Left lung (tissue), 10 donors: ENCODE data around the gene APOBEC3G. TPM values are rescaled to one million over a fixed set of nuclear protein-coding genes. Genes with fewer than 3 reads are reported as not detected.

Experiments
- ATAC-seq: fragments of 200-7000 bp; cut with Tn5 transposase; one replicate; pipeline ENCODE4 v1.9.1; 2020; ENCODE audit warnings: moderate library complexity
- DNase-seq, 4 donors: peaks; one replicate each; pipeline ENCODE4 v3.0.0-alpha.2; 2013 to 2020
- H3K27ac ChIP-seq, 2 donors: fragments of 200-600 bp; sonication (generic) in 1 of 2; one replicate each; pipeline versions ENCODE4 v1.5.0 to v1.8.0; 2020 to 2021
- H3K27me3 ChIP-seq, 2 donors: fragments of 200-600 bp; sonication (generic) in 1 of 2; one replicate each; pipeline versions ENCODE4 v1.5.0 to v1.8.0; 2020 to 2021
- H3K36me3 ChIP-seq, 2 donors: fragments of 200-600 bp; sonication (generic) in 1 of 2; one replicate each; pipeline versions ENCODE4 v1.5.0 to v1.8.0; 2020 to 2021
- H3K4me1 ChIP-seq, 2 donors: fragments of 200-600 bp; one replicate each; pipeline ENCODE4 v1.8.0; 2021
- H3K4me3 ChIP-seq, 2 donors: fragments of 200-600 bp; sonication (generic) in 1 of 2; one replicate each; pipeline versions ENCODE4 v1.5.0 to v1.8.0; 2020 to 2021; ENCODE audit warnings: mild to moderate bottlenecking in 1 of 2
- H3K9me3 ChIP-seq, 2 donors: fragments of 200-600 bp; sonication (generic) in 1 of 2; one replicate each; pipeline versions ENCODE4 v1.5.0 to v1.8.0; 2020 to 2021
- intact Hi-C, 2 donors: fragments of 100-400 bp; cut with DNase I; formaldehyde crosslinking; loops; one replicate each; pipeline versions ENCODE4 v1.11.2 to v1.14.2; 2022
- polyA plus RNA-seq, 6 donors: library from polyadenylated mRNA; unstranded; fragments of 120-200 nt; gene quantifications; one replicate each; pipeline ENCODE4 v1.2.1, GENCODE V29; 2013; ENCODE audit not compliant: insufficient read length in 6 of 6
- total RNA-seq, 2 donors: library from RNA; stranded (reverse); fragmentation: NEBNext Ultra II Directional; extraction: Animal tissue kit (Norgen Biotek cat#: 25700); gene quantifications; one replicate each; pipeline ENCODE4 v1.2.1, GENCODE V29; 2021
- TF ChIP-seq, protein P1 (sequence below), 2 donors: fragments of 200-600 bp; sonication (generic) in 1 of 2; IDR thresholded peaks; one replicate each; pipeline versions ENCODE4 v1.5.0 to v1.8.0; 2021; ENCODE audit warnings: antibody characterized with exemption in 2 of 2
- donor health status: DM: no; HTN: yes; CAD: no.
- donor health status: DM: no; HTN: no; CAD: no.

APOBEC3G gene
- total and polyA plus RNA-seq, 8 donors: 8.2 to 19.1 (median 15.7) TPM

DNA sequence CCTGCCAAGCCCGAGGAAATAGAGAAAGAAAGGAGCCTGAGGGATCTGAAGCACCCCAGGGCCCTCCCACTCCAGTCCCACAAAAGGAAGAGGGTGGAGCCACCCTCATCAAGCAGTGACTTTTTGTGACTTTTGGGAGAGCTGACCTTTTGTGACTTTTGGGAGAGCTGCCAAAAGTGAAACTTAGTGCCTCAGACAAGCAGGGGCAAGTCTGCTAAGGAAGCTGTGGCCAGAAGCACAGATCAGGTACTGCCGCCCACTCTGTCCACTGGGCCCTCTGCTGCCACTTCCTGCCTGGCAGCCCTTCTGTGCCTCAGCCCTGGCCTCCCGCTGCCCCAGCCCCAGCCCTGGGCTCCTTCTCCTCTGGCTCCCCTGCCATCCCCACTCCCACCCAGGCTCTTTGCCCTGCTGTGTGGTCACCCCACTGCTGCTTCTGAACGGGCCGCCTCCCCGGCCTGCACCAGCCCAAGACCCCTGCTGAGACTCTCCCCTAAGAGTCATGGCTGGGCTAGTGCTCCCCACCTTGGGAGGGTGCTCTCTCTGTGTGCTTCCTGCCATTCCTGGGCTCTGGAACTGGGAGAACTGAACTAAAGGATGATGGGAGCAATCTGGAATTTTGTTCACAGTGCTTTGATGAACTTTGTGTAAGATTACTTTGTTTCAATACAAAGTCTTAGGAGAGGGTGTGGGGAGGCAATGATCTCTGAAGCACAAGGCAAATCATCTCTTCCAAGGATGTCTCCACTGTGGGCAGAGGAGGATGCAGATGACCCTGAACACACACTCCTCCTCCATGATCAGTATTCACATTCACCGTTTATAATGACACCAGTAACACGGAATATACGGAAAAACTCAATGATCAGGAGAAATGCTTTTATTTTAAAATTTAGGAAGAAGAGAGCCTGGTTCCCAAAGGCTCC lies 20.3 kb downstream of the APOBEC3G start, which contains the start of gene APOBEC3H:
Gene APOBEC3H (plus strand): TSS at position 147 of the 923 bp plus-strand sequence. CDS start 3,035 bp downstream, outside the sequence.
- peak; percentile 80 for ATAC-seq
- Histone ChIP-seq H3K4me3 (no peak within 1 kb of the TSS), H3K27me3 (no peaks in the 10 kb centered on the region), H3K4me1 (peaks cover 7 to 40% of the 10 kb centered on the region in 2 donors), H3K27ac (peak within 1 kb of the TSS; percentile 7 to 42), H3K36me3 (no peaks in the 10 kb centered on the region), H3K9me3 (no peaks in the 10 kb centered on the region)
- TF ChIP-seq, protein P1, sequence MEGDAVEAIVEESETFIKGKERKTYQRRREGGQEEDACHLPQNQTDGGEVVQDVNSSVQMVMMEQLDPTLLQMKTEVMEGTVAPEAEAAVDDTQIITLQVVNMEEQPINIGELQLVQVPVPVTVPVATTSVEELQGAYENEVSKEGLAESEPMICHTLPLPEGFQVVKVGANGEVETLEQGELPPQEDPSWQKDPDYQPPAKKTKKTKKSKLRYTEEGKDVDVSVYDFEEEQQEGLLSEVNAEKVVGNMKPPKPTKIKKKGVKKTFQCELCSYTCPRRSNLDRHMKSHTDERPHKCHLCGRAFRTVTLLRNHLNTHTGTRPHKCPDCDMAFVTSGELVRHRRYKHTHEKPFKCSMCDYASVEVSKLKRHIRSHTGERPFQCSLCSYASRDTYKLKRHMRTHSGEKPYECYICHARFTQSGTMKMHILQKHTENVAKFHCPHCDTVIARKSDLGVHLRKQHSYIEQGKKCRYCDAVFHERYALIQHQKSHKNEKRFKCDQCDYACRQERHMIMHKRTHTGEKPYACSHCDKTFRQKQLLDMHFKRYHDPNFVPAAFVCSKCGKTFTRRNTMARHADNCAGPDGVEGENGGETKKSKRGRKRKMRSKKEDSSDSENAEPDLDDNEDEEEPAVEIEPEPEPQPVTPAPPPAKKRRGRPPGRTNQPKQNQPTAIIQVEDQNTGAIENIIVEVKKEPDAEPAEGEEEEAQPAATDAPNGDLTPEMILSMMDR (IDR thresholded peaks at IDR 0.05): no peak
- intact Hi-C loops: no loop called here
- DNase-seq: peak in 2 of 4 donors; percentile 13 to 54

DNA sequence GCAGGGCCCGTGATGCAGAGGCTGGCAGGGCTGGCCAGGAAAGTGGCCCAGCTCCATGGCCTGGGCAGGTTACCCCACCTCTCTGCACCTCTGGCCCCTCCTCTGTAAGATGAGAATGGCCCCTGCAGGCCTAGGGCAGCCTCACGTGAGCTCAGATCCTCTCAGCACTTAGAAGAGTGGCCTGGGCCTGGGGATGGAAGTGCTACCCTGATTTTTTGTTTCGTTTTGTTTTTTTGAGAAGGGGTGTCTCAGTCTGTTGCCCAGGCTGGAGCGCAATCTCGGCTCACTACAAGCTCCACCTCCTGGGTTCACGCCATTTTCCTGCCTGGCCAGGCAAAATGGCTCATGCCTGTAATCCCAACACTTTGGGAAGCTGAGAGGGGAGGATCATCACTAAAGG lies 21.0 kb downstream of the APOBEC3G start:
- Histone ChIP-seq H3K4me1 (peaks cover 7 to 34% of the 10 kb centered on the region in 2 donors), H3K36me3 (no peaks in the 10 kb centered on the region), H3K27me3 (no peaks in the 10 kb centered on the region), H3K9me3 (no peaks in the 10 kb centered on the region), H3K4me3 (no peak overlapping the region), H3K27ac (peak overlapping the region in 1 of 2 donors; percentile 42)
- intact Hi-C loops: no loop called here
- DNase-seq: no peak
- TF ChIP-seq, protein P1 (IDR thresholded peaks at IDR 0.05): no peak
- ATAC-seq: no peak

- no peaks in the 10 kb centered on the region for H3K27me3 ChIP-seq
- H3K4me1 ChIP-seq: peaks cover 7 to 28% of the 10 kb centered on the region in 2 donors
- DNase-seq (no peak), ATAC-seq (no peak)
- H3K27ac ChIP-seq: no peak overlapping the region
- no peak overlapping the region for H3K4me3 ChIP-seq
- TF ChIP-seq, protein P1 (IDR thresholded peaks at IDR 0.05): no peak
- intact Hi-C loops: no loop called here
- H3K9me3 ChIP-seq: no peaks in the 10 kb centered on the region
- no peaks in the 10 kb centered on the region for H3K36me3 ChIP-seq
These were observed 21.5 kb downstream of the APOBEC3G start for GRCh38 chr22:39098576-39098975.

GRCh38 chr22:39101226-39101625 lies 24.2 kb downstream of the APOBEC3G start:
- TF ChIP-seq, protein P1 (IDR thresholded peaks at IDR 0.05): no peak
- no peaks in the 10 kb centered on the region for H3K9me3 ChIP-seq
- ATAC-seq (no peak), DNase-seq (peak in 1 of 4 donors; percentile 25)
- peaks cover 7 to 24% of the 10 kb centered on the region in 2 donors for H3K4me1 ChIP-seq
- no peaks in the 10 kb centered on the region for H3K36me3 ChIP-seq
- H3K27me3 ChIP-seq: no peaks in the 10 kb centered on the region
- intact Hi-C loops: no loop called here
- H3K4me3 ChIP-seq: no peak overlapping the region
- H3K27ac ChIP-seq: no peak overlapping the region

DNA sequence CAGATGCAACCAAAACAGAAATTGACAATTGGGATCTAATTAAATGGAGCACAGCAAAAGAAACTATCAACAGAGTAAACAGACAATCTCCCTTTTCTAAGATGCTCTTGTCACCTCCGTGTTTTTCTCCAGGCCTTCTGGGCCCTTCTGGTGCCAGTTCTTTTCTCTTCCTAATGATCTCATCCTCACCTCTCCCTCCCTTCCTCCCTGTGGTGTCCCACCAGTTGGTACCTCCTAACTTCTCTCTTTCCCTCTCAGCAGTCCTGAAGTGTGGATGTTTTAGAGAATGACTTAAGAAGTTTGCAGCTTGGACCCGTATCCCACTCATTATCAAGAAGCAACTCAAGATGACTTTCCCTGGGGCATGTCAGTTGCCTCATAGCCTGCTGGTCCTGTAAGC lies 26.4 kb downstream of the APOBEC3G start:
- Histone ChIP-seq H3K36me3 (no peaks in the 10 kb centered on the region), H3K9me3 (no peaks in the 10 kb centered on the region), H3K4me3 (no peak overlapping the region), H3K4me1 (peaks cover 0 to 8% of the 10 kb centered on the region in 2 donors), H3K27me3 (no peaks in the 10 kb centered on the region), H3K27ac (no peak overlapping the region)
- intact Hi-C loops: no loop called here
- TF ChIP-seq, protein P1 (IDR thresholded peaks at IDR 0.05): no peak
- no peak for DNase-seq
- no peak for ATAC-seq
